ENCODE data around the gene CAPN2.

Gene CAPN2

DNA sequence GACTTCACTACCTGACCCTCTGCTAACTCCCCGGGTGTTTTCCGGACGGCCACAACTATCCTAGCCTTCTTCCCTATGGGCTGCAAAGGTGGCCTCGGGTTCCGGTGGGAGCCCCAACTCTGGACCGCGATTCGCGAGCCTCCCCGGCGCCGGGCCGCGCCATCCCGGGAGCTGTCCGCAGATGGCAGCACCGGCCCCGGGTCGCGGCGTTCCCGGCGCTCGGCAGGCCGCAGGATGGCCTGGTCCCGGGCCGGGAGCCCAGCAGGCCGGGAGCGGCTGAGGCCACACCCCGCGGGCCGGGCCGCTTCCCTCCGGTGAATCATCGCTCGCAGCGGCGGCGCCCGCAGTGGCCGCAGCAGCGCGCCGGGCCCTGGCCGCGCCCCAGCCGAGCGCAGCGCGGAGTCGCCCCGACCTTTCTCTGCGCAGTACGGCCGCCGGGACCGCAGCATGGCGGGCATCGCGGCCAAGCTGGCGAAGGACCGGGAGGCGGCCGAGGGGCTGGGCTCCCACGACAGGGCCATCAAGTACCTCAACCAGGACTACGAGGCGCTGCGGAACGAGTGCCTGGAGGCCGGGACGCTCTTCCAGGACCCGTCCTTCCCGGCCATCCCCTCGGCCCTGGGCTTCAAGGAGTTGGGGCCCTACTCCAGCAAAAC lies at the start of gene CAPN2:
TSS of gene CAPN2 (plus strand) at position 346 of the 656 bp plus-strand sequence. CDS start at position 448, 102 bp downstream.
- POLR2A ChIA-PET, result no interaction called here
- peak; percentile 74 for DNase-seq (ENCODE audit: extremely low spot score)

DNA sequence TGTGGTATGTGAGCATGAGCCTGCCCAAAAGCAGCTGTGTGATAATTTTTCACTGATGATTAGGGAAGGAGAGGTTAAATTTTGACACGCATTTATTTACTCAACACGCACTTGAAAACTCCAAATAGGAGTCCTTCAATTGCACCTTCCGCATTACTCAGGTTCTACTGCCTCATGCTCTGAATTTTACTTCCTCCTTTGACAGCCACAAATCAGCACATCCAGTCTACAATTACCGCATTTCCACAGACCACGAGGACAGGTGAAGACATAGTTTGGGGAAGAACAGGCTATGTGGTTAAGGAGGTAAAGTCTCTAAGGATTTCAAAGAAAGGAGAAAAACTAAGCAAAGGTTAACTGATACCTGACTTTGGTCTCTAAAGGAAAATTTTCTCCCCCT lies 49.4 kb upstream of the CAPN2 start:
- TF ChIP-seq, protein P1, sequence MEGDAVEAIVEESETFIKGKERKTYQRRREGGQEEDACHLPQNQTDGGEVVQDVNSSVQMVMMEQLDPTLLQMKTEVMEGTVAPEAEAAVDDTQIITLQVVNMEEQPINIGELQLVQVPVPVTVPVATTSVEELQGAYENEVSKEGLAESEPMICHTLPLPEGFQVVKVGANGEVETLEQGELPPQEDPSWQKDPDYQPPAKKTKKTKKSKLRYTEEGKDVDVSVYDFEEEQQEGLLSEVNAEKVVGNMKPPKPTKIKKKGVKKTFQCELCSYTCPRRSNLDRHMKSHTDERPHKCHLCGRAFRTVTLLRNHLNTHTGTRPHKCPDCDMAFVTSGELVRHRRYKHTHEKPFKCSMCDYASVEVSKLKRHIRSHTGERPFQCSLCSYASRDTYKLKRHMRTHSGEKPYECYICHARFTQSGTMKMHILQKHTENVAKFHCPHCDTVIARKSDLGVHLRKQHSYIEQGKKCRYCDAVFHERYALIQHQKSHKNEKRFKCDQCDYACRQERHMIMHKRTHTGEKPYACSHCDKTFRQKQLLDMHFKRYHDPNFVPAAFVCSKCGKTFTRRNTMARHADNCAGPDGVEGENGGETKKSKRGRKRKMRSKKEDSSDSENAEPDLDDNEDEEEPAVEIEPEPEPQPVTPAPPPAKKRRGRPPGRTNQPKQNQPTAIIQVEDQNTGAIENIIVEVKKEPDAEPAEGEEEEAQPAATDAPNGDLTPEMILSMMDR (IDR thresholded peaks at IDR 0.05; ENCODE audit: control extremely low read depth, extremely low read depth, low read depth, missing control alignments), result no peak
- CTCF ChIA-PET, result no interaction called here
- POLR2A ChIA-PET, result no interaction called here
- DNase-seq (ENCODE audit: extremely low spot score), result no peak

More for the DNA sequence above, at the start of gene CAPN2:
- CTCF ChIA-PET, result interaction anchor here (1.1 to 3.2 kb wide), 7 partner anchors 11 to 63 kb away, joined by 3 to 13 read pairs (median 4); no protein-coding TSS in a partner anchor
- TF ChIP-seq, protein P1 (IDR thresholded peaks at IDR 0.05; ENCODE audit: control extremely low read depth, extremely low read depth, low read depth, missing control alignments), result peak; percentile 51

DNA sequence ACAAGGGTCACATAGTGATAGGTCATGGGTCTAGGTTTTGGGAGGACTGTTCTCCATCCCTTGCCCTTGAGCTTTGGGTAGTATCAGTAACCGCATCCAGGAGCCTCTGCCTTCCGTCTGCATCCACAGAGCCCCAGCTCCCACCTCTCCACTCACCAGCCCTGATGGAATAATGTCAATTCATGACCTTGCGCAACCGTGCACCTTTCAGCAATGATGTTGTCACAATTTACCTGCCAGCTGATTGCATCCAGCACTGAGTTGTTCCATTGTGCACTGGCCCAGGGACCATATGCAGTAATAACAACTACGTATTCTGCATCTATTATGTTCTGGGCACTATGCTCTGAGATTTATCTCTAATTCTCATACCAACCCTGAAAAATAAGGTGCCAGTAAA lies 48.2 kb upstream of the CAPN2 start:
- ChIA-PET CTCF (interaction anchor here (0.7 to 1.6 kb wide), 4 partner anchors 10 to 125 kb away, joined by 3 to 5 read pairs (median 4); no protein-coding TSS in a partner anchor), POLR2A (no interaction called here)
- DNase-seq (ENCODE audit: extremely low spot score), result no peak
- TF ChIP-seq, protein P1 (IDR thresholded peaks at IDR 0.05; ENCODE audit: control extremely low read depth, extremely low read depth, low read depth, missing control alignments), result no peak

DNA sequence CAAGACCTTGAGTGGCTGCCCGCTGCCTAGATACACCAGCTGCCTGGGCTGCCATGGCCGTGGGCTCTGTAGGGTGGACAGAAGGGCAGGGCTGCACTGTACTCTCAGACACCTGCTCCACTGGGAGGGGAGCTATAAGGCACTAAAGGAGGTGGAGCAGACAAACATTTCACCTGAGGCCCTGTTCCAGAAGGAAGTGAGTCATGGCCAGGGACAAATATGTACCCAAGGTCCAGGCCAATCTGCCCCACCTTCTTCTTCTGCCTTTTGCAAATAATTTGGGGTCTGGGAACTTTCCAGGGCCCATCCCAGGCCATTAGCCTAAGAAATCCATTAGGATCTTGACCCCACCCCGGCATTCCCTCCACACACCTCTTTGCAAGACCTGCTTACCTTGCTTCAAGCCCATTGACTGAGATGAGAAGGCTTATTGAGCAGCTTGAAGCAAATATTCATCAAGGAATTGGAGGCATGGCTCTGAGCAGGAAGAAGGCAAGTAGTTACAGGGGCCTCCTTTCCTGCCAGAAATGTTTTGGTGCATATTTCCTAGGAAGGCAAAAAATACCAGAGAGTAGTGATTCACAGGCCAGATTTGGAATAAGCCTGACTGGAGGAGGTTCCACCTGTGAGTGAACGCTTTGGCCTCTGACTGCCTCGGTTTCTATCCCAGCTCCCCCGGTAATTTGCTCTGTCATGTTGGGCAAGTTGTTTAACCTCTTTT lies 46.6 kb upstream of the CAPN2 start, which contains the start of gene CAPN8:
TSS of gene CAPN8 (minus strand) at position 110 of the 721 bp plus-strand sequence. CDS start at position 55, 55 bp downstream.
- DNase-seq (ENCODE audit: extremely low spot score), result no peak
- TF ChIP-seq, protein P1 (IDR thresholded peaks at IDR 0.05; ENCODE audit: control extremely low read depth, extremely low read depth, low read depth, missing control alignments), result no peak
- ChIA-PET CTCF (no interaction called here), POLR2A (no interaction called here)

DNA sequence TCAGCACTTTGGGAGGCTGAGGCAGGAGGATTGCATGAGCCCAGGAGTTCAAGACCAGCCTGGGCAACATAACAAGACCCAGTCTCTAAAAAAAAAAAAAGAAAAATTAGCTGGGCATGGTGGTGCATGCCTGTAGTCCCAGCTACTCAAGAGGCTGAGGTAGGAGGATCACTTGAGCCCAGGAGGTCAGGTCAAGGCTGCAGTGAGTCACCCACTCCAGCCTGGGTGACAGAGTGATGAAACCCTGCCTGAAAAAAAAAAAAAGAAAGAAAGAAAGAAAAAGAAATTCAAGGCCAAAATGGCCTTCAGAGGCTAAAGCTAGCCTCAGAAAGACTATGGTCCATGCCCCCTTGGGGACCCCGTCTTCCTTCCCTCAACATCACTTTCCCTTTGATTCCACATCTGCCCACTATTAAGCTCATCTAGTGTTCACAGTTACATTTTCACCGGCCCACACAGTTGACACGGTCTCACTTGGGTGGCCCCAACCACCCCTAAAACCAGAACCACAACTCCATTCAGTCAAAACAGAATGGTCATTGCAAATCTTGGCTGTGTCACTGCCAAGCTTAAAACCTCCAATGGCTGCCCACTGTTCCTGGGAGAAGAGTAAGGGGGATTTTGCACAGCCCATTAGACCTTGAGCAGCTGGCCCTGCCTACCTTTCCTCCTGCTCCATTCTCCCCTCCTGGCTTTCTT lies 44.7 kb upstream of the CAPN2 start:
- POLR2A ChIA-PET, result no interaction called here
- TF ChIP-seq, protein P1 (IDR thresholded peaks at IDR 0.05; ENCODE audit: control extremely low read depth, extremely low read depth, low read depth, missing control alignments), result no peak
- CTCF ChIA-PET, result interaction anchor here (0.8 to 1.3 kb wide), 3 partner anchors 15 to 139 kb away, joined by 3 to 4 read pairs (median 3); no protein-coding TSS in a partner anchor
- DNase-seq (ENCODE audit: extremely low spot score), result no peak

All from GM10248 (cell line).